Measurements from ENCODE around the gene NRXN3.

- TF ChIP-seq POLR2A (IDR thresholded peaks at IDR 0.05): no peak
- TF ChIP-seq, protein P1, sequence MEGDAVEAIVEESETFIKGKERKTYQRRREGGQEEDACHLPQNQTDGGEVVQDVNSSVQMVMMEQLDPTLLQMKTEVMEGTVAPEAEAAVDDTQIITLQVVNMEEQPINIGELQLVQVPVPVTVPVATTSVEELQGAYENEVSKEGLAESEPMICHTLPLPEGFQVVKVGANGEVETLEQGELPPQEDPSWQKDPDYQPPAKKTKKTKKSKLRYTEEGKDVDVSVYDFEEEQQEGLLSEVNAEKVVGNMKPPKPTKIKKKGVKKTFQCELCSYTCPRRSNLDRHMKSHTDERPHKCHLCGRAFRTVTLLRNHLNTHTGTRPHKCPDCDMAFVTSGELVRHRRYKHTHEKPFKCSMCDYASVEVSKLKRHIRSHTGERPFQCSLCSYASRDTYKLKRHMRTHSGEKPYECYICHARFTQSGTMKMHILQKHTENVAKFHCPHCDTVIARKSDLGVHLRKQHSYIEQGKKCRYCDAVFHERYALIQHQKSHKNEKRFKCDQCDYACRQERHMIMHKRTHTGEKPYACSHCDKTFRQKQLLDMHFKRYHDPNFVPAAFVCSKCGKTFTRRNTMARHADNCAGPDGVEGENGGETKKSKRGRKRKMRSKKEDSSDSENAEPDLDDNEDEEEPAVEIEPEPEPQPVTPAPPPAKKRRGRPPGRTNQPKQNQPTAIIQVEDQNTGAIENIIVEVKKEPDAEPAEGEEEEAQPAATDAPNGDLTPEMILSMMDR (IDR thresholded peaks at IDR 0.05): no peak
Measured at GRCh38 chr14:78501909-78502308, 331.7 kb downstream of the NRXN3 start.

Measured in heart left ventricle (tissue), 13 donors.